Right atrium auricular region (tissue), 2 donors: ENCODE data around the gene SAMHD1. TPM values are rescaled to one million over a fixed set of nuclear protein-coding genes. Genes with fewer than 3 reads are reported as not detected.

Experiments
- DNase-seq: peaks from one replicate; pipeline ENCODE4 v3.0.0-alpha.2; 2019; ENCODE audit warnings: low spot score
- H3K27ac ChIP-seq, 2 donors: fragments of 200-600 bp; sonication (generic); 1 replicate in 1 of 2; 2 replicates in 1 of 2; pipeline ENCODE4 v1.5.1; 2016 to 2019
- H3K27me3 ChIP-seq, 2 donors: fragments of 200-600 bp; sonication (generic); one replicate each; pipeline versions ENCODE4 v1.5.1 to v1.6.0; 2017 to 2019
- H3K36me3 ChIP-seq: fragments of 200-600 bp; sonication (generic); one replicate; pipeline ENCODE4 v1.5.1; 2016
- H3K4me1 ChIP-seq, 2 donors: fragments of 200-600 bp; sonication (generic); one replicate each; pipeline versions ENCODE4 v1.5.1 to v1.6.0; 2017 to 2019
- H3K4me3 ChIP-seq, 2 donors: fragments of 200-600 bp; sonication (generic); 1 replicate in 1 of 2; 2 replicates in 1 of 2; pipeline ENCODE4 v1.5.1; 2017 to 2019; ENCODE audit warnings: mild to moderate bottlenecking in 1 of 2, moderate library complexity in 1 of 2
- H3K9me3 ChIP-seq, 2 donors: fragments of 200-600 bp; sonication (generic); one replicate each; pipeline ENCODE4 v1.5.1; 2019
- CTCF ChIP-seq, 2 donors: fragments of 200-600 bp; sonication (generic); IDR thresholded peaks; one replicate each; pipeline ENCODE4 v1.5.1; 2019; ENCODE audit warnings: antibody characterized with exemption in 2 of 2
- total RNA-seq, 2 donors: library from RNA; depleted of rRNA; stranded (reverse); fragments of >200 nt; gene quantifications; one replicate each; pipeline ENCODE4 v1.1.0, GENCODE V29; 2016

Gene SAMHD1
- total RNA-seq, 2 donors from 2014 or later = 87.2 to 144 TPM

- DNase-seq = no peak
- H3K27me3 ChIP-seq = no peaks in the 10 kb centered on the region
- H3K4me3 ChIP-seq = no peak overlapping the region
- no peaks in the 10 kb centered on the region for H3K9me3 ChIP-seq
- H3K27ac ChIP-seq = no peak overlapping the region
- H3K36me3 ChIP-seq = peaks cover 13% of the 10 kb centered on the region
- peaks cover 0 to 14% of the 10 kb centered on the region in 2 donors for H3K4me1 ChIP-seq
- TF ChIP-seq CTCF (IDR thresholded peaks at IDR 0.05) = no peak
These were observed 66.2 kb downstream of the SAMHD1 start for GRCh38 chr20:36885356-36885755.

- no peak for TF ChIP-seq CTCF (IDR thresholded peaks at IDR 0.05)
- DNase-seq = no peak
- H3K4me1 ChIP-seq = peaks cover 0 to 14% of the 10 kb centered on the region in 2 donors
These were observed 67.5 kb downstream of the SAMHD1 start for GRCh38 chr20:36883977-36884535.

GRCh38 chr20:36881888-36882287 is 69.6 kb downstream of the SAMHD1 start:
- H3K4me1 ChIP-seq = peaks cover 0 to 1% of the 10 kb centered on the region in 2 donors
- no peak for TF ChIP-seq CTCF (IDR thresholded peaks at IDR 0.05)
- no peak for DNase-seq
- H3K27me3 ChIP-seq = no peaks in the 10 kb centered on the region
- no peak overlapping the region for H3K27ac ChIP-seq
- H3K4me3 ChIP-seq = no peak overlapping the region
- H3K9me3 ChIP-seq = no peaks in the 10 kb centered on the region
- H3K36me3 ChIP-seq = no peaks in the 10 kb centered on the region

More at GRCh38 chr20:36883977-36884535, 67.5 kb downstream of the SAMHD1 start:
- Histone ChIP-seq H3K27ac (no peak overlapping the region), H3K36me3 (peaks cover 2% of the 10 kb centered on the region), H3K4me3 (no peak overlapping the region), H3K9me3 (no peaks in the 10 kb centered on the region), H3K27me3 (no peaks in the 10 kb centered on the region)

- H3K36me3 ChIP-seq = no peaks in the 10 kb centered on the region
- no peaks in the 10 kb centered on the region for H3K4me1 ChIP-seq
- no peak overlapping the region for H3K4me3 ChIP-seq
- no peak for DNase-seq
- H3K27ac ChIP-seq = no peak overlapping the region
- H3K27me3 ChIP-seq = no peaks in the 10 kb centered on the region
- no peaks in the 10 kb centered on the region for H3K9me3 ChIP-seq
- TF ChIP-seq CTCF (IDR thresholded peaks at IDR 0.05) = no peak
These were observed 70.2 kb downstream of the SAMHD1 start for GRCh38 chr20:36881331-36881730.

GRCh38 chr20:36880741-36881250 is 70.7 kb downstream of the SAMHD1 start:
- TF ChIP-seq CTCF (IDR thresholded peaks at IDR 0.05) = no peak
- DNase-seq = no peak

GRCh38 chr20:36878941-36879340 is 72.6 kb downstream of the SAMHD1 start:
- no peak for DNase-seq
- Histone ChIP-seq H3K27me3 (no peaks in the 10 kb centered on the region), H3K9me3 (no peaks in the 10 kb centered on the region), H3K27ac (no peak overlapping the region), H3K36me3 (no peaks in the 10 kb centered on the region), H3K4me1 (no peaks in the 10 kb centered on the region), H3K4me3 (no peak overlapping the region)
- TF ChIP-seq CTCF (IDR thresholded peaks at IDR 0.05) = no peak

More at GRCh38 chr20:36880741-36881250, 70.7 kb downstream of the SAMHD1 start:
- Histone ChIP-seq H3K27ac (no peak overlapping the region), H3K4me3 (no peak overlapping the region), H3K27me3 (no peaks in the 10 kb centered on the region), H3K36me3 (no peaks in the 10 kb centered on the region), H3K4me1 (no peaks in the 10 kb centered on the region), H3K9me3 (no peaks in the 10 kb centered on the region)
